Heart left ventricle (tissue), 13 donors: ENCODE data around the gene ZFYVE26.

ENCODE experiments used
- POLR2A ChIP-seq, 2 donors: fragments of 450-650 bp; IDR thresholded peaks; one replicate each; pipeline ENCODE4 v1.6.1; 2017; ENCODE audit warnings: antibody characterized with exemption in 2 of 2, mild to moderate bottlenecking in 2 of 2, moderate library complexity in 2 of 2
- TF ChIP-seq, protein P1 (sequence below), 12 donors: fragments of 200-600 bp; sonication (generic) in 4 of 12; IDR thresholded peaks; one replicate each; pipeline versions ENCODE4 v1.5.0 to v1.8.0; 2018 to 2022; ENCODE audit warnings: antibody characterized with exemption in 12 of 12, mild to moderate bottlenecking in 5 of 12
- donor health status: ischemic (EF 13 %, LVEDD 7.1; RV severe dilation, severe dysfunction).
- donor health status: DM: no; HTN: yes; CAD: no.
- donor health status: DM: no; HTN: no; CAD: no.
- donor health status: ischemic (EF 25% LVEDD 6.9; RV normal size, moderate dysfunction).
- donor health status: ischemic (EF 25% LVEDD 5.7; RV mildly dilated, moderate dysfunction).
- donor health status: ischemic (EF 35%, LVEDD 5.7; RV mildly dilated, moderate dysfunction).
- donor health status: nonischemic (EF 11% LVEDD 7.7; RV severe dilation, severe dysfunction).
- donor health status: DM: yes; HTN: yes; CAD: no.
- donor health status: PGD.
- donor health status: ischemic (EF 29% LVEDD 5.4; RV normal size, mild dysfunction).
- donor health status: nonischemic (EF 23%, LVEDD 6.1; RV moderate dilation, normal function).

GRCh38 chr14:67725171-67725570 is 91.2 kb downstream of the ZFYVE26 start:
- TF ChIP-seq, protein P1, sequence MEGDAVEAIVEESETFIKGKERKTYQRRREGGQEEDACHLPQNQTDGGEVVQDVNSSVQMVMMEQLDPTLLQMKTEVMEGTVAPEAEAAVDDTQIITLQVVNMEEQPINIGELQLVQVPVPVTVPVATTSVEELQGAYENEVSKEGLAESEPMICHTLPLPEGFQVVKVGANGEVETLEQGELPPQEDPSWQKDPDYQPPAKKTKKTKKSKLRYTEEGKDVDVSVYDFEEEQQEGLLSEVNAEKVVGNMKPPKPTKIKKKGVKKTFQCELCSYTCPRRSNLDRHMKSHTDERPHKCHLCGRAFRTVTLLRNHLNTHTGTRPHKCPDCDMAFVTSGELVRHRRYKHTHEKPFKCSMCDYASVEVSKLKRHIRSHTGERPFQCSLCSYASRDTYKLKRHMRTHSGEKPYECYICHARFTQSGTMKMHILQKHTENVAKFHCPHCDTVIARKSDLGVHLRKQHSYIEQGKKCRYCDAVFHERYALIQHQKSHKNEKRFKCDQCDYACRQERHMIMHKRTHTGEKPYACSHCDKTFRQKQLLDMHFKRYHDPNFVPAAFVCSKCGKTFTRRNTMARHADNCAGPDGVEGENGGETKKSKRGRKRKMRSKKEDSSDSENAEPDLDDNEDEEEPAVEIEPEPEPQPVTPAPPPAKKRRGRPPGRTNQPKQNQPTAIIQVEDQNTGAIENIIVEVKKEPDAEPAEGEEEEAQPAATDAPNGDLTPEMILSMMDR (IDR thresholded peaks at IDR 0.05): no peak
- TF ChIP-seq POLR2A (IDR thresholded peaks at IDR 0.05): no peak
